ENCODE measurements around the gene COL3A1.

- TF ChIP-seq YY1 (IDR thresholded peaks at IDR 0.05; ENCODE audit: insufficient read depth, insufficient read length) = no peak
- no peak for TF ChIP-seq SUZ12 (IDR thresholded peaks at IDR 0.05; ENCODE audit: extremely low read depth, insufficient read depth, insufficient read length)
- no peak for TF ChIP-seq ZNF274 (IDR thresholded peaks at IDR 0.05; ENCODE audit: low read depth, low read length)
These were observed 1.4 kb downstream of the COL3A1 start for GRCh38 chr2:188975497-188976102.
